ENCODE measurements around the gene MMP17. TPM values are rescaled to one million over a fixed set of nuclear protein-coding genes. Genes with fewer than 3 reads are reported as not detected.

The MMP17 gene
- total and polyA plus RNA-seq, 4 donors, result 0.17 to 0.37 (median 0.24) TPM; not detected in 1

GRCh38 chr12:131828671-131829355 is 620 bp downstream of the MMP17 start:
- Histone ChIP-seq H3K9ac (ENCODE audit: low read depth in 1 of 2, low read length in 2 of 2) (no peak overlapping the region), H3K36me3 (ENCODE audit: control insufficient read depth in 4 of 4, insufficient read depth in 3 of 4, low read depth in 1 of 4, low read length in 3 of 4) (no peaks in the 10 kb centered on the region), H3K4me1 (ENCODE audit: control insufficient read depth in 4 of 4, insufficient read depth in 4 of 4, low read length in 3 of 4) (peaks cover 18 to 35% (median 22%) of the 10 kb centered on the region in 4 donors), H3K27ac (ENCODE audit: low read depth in 1 of 2, low read length in 2 of 2) (peak overlapping the region; percentile 7 to 12), H3K27me3 (ENCODE audit: control insufficient read depth in 4 of 4, insufficient read depth in 4 of 4, low read length in 3 of 4) (peaks cover 0 to 22% (median 5%) of the 10 kb centered on the region in 4 donors), H3K9me3 (ENCODE audit: control insufficient read depth in 4 of 4, low read length in 3 of 4) (no peaks in the 10 kb centered on the region), H3K4me3 (ENCODE audit: low read depth in 1 of 3, low read length in 3 of 3) (peak overlapping the region in 2 of 3 donors; percentile 17 to 58)
- TF ChIP-seq CTCF (IDR thresholded peaks at IDR 0.05; ENCODE audit: low read depth, low read length, missing input control), result no peak
- TF ChIP-seq FOXA2 (IDR thresholded peaks at IDR 0.05), result no peak
- TF ChIP-seq RAD21 (IDR thresholded peaks at IDR 0.05), result no peak
- TF ChIP-seq TAF1 (conservative IDR thresholded peaks at IDR 0.05), result no peak
- no peak for TF ChIP-seq FOXA1 (IDR thresholded peaks at IDR 0.05)
- no peak for TF ChIP-seq RXRA (IDR thresholded peaks at IDR 0.05)
- no peak for TF ChIP-seq NR2F2 (IDR thresholded peaks at IDR 0.05)
- TF ChIP-seq GABPA (IDR thresholded peaks at IDR 0.05 in 1 of 2, conservative IDR thresholded peaks at IDR 0.05 in 1 of 2), result no peak
- no peak for TF ChIP-seq HNF4A (conservative IDR thresholded peaks at IDR 0.05)
- TF ChIP-seq MAX (IDR thresholded peaks at IDR 0.05), result no peak
- TF ChIP-seq REST (IDR thresholded peaks at IDR 0.05), result no peak
- no peak for TF ChIP-seq JUND (IDR thresholded peaks at IDR 0.05)
- TF ChIP-seq SP1 (IDR thresholded peaks at IDR 0.05), result no peak
- TF ChIP-seq HNF4G (IDR thresholded peaks at IDR 0.05), result no peak
- TF ChIP-seq ZBTB33 (IDR thresholded peaks at IDR 0.05), result no peak
- TF ChIP-seq ATF3 (IDR thresholded peaks at IDR 0.05), result no peak
- no peak for TF ChIP-seq EGR1 (IDR thresholded peaks at IDR 0.05; ENCODE audit: low read depth in 2 of 2)
- no peak for TF ChIP-seq YY1 (IDR thresholded peaks at IDR 0.05)
- DNase-seq (ENCODE audit: low spot score), result no peak
- WGBS, result 2% methylated on average over 64 of the region's 64 CpGs
